A673 (cell line): ENCODE measurements around the gene RAB40A. TPM values are rescaled to one million over a fixed set of nuclear protein-coding genes. Genes with fewer than 3 reads are reported as not detected.
"Not testable (repeated sequence)": the region's sequence is repeated elsewhere in the genome, so short reads cannot be mapped to it uniquely, and the experiment has no call there.

ENCODE experiments used
- BruUV-seq: library from RNA; stranded (reverse); fragments of 400-500 nt; replicated peaks from 2 replicates; lab custom pipeline; 2021; lab: Mats Ljungman, UMichigan
- CTCF ChIA-PET: fragments of 300-600 bp; sonication (Branson Sonifier 250); formaldehyde crosslinking; loops from one replicate; lab custom pipeline; 2022; ENCODE audit warnings: antibody characterized with exemption; lab: Charles Lee
- POLR2A ChIA-PET: fragments of 300-600 bp; sonication (Branson Sonifier 250); formaldehyde crosslinking; loops from one replicate; lab custom pipeline; 2022; ENCODE audit warnings: antibody characterized with exemption; ENCODE audit not compliant: low non-redundant PET; lab: Charles Lee
- DNase-seq: peaks from one replicate; pipeline ENCODE4 v3.0.0-alpha.2; 2015; ENCODE audit warnings: low spot score
- H3K27ac ChIP-seq: fragments of 200-600 bp; sonication (generic); 2 replicates; pipeline ENCODE4 v1.5.1; 2016; ENCODE audit warnings: mixed run types, low read depth, mild to moderate bottlenecking, mixed read lengths, antibody characterized with exemption, low read length; ENCODE audit not compliant: poor library complexity, severe bottlenecking
- H3K27me3 ChIP-seq: fragments of 200-600 bp; sonication (generic); replicated peaks from 2 replicates; pipeline ENCODE4 v1.6.1; 2017; ENCODE audit warnings: mixed run types, low read depth, mild to moderate bottlenecking, mixed read lengths, antibody characterized with exemption, low read length; ENCODE audit not compliant: insufficient read depth, poor library complexity
- H3K36me3 ChIP-seq: fragments of 200-600 bp; sonication (generic); 2 replicates; pipeline ENCODE4 v1.6.1; 2016; ENCODE audit warnings: mixed run types, mild to moderate bottlenecking, mixed read lengths, antibody characterized with exemption, low read length; ENCODE audit not compliant: insufficient read depth, poor library complexity, severe bottlenecking
- H3K4me1 ChIP-seq: fragments of 200-600 bp; sonication (generic); 2 replicates; pipeline ENCODE4 v1.6.1; 2017; ENCODE audit warnings: mixed run types, mild to moderate bottlenecking, mixed read lengths, antibody characterized with exemption, low read length; ENCODE audit not compliant: insufficient read depth, poor library complexity, severe bottlenecking
- H3K4me3 ChIP-seq: fragments of 200-600 bp; sonication (generic); 2 replicates; pipeline ENCODE4 v1.5.1; 2016; ENCODE audit warnings: low read depth, mixed run types, mild to moderate bottlenecking, mixed read lengths, low read length; ENCODE audit not compliant: poor library complexity, severe bottlenecking
- H3K9me3 ChIP-seq: fragments of 200-600 bp; sonication (generic); 2 replicates; pipeline ENCODE4 v1.6.1; 2016; ENCODE audit warnings: mixed run types, low read depth, mild to moderate bottlenecking, mixed read lengths, antibody characterized with exemption, low read length; ENCODE audit not compliant: poor library complexity, severe bottlenecking
- EZH2 ChIP-seq: fragments of 200-600 bp; sonication (generic); IDR thresholded peaks from 2 replicates; pipeline ENCODE4 v1.6.1; 2017; ENCODE audit warnings: borderline replicate concordance, low read depth, mild to moderate bottlenecking, mixed read lengths, antibody characterized with exemption, low read length; ENCODE audit not compliant: poor library complexity, severe bottlenecking
- intact Hi-C: fragments of 100-400 bp; cut with micrococcal nuclease; formaldehyde crosslinking; loops from one replicate; pipeline ENCODE4 v1.10.0; 2022; ENCODE audit not compliant: unreplicated experiment
- total RNA-seq: library from RNA; stranded (reverse); gene quantifications from 2 replicates; pipeline ENCODE4 v1.2.3, GENCODE V29; 2021
- TF ChIP-seq, protein P1 (sequence below): fragments of 300-800, 200-600 bp; sonication (generic); conservative IDR thresholded peaks from 2 replicates; pipeline ENCODE4 v1.5.1; 2017; ENCODE audit warnings: low read depth, mild to moderate bottlenecking, antibody characterized with exemption, low read length, moderate library complexity, mixed read lengths

Gene RAB40A
- total RNA-seq, 1 experiment from 2014 or later: not detected

DNA sequence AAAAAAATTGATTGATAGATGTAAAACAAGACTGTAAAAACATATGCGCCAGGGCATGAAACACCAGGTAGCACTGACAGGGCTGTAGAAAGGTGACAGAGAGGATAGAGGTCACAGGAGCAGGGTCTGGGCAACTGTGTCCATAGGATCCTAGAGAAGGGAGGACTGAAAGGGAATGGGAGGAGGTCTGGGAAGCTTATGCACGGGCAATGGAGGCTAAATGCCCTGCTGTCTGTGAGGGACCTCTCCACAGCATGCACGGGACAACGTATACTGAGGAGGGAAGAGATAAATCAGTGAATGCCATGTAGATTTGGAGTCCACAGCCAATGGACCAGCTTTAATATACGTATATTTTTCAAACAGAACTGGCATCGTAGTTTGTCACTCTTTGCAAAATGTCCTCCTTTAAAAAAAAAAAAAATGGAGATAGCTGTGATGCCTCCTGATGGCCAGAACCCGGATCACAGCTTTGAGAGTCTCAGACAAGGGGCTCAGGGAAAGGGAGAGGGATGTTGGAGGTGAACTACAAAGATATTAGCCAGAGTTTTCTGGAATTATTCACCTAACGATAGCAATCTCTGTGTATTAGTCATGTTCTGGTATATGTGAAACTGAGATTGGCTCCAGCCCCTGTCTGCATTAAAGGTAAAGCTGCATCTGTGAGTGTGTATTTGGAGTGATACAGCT lies 16.0 kb downstream of the RAB40A start:
- H3K27ac ChIP-seq: no peak overlapping the region
- intact Hi-C loops: no loop called here
- TF ChIP-seq, protein P1, sequence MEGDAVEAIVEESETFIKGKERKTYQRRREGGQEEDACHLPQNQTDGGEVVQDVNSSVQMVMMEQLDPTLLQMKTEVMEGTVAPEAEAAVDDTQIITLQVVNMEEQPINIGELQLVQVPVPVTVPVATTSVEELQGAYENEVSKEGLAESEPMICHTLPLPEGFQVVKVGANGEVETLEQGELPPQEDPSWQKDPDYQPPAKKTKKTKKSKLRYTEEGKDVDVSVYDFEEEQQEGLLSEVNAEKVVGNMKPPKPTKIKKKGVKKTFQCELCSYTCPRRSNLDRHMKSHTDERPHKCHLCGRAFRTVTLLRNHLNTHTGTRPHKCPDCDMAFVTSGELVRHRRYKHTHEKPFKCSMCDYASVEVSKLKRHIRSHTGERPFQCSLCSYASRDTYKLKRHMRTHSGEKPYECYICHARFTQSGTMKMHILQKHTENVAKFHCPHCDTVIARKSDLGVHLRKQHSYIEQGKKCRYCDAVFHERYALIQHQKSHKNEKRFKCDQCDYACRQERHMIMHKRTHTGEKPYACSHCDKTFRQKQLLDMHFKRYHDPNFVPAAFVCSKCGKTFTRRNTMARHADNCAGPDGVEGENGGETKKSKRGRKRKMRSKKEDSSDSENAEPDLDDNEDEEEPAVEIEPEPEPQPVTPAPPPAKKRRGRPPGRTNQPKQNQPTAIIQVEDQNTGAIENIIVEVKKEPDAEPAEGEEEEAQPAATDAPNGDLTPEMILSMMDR: no peak
- TF ChIP-seq EZH2: no peak
- no peak overlapping the region for H3K4me3 ChIP-seq
- no TSS peak for BruUV-seq
- no peaks in the 10 kb centered on the region for H3K36me3 ChIP-seq
- ChIA-PET CTCF (interaction anchor here (0.6 kb wide), 2 partner anchors 14 to 663 kb away, joined by 3 to 5 read pairs; partner anchors contain the start of gene FAM199X), POLR2A (interaction anchor here (0.7 kb wide), 1 partner anchor 235 kb away, joined by 3 read pairs; no protein-coding TSS in a partner anchor)
- H3K4me1 ChIP-seq: no peaks in the 10 kb centered on the region
- DNase-seq: no peak
- H3K27me3 ChIP-seq: no peaks in the 10 kb centered on the region
- no peaks in the 10 kb centered on the region for H3K9me3 ChIP-seq

DNA sequence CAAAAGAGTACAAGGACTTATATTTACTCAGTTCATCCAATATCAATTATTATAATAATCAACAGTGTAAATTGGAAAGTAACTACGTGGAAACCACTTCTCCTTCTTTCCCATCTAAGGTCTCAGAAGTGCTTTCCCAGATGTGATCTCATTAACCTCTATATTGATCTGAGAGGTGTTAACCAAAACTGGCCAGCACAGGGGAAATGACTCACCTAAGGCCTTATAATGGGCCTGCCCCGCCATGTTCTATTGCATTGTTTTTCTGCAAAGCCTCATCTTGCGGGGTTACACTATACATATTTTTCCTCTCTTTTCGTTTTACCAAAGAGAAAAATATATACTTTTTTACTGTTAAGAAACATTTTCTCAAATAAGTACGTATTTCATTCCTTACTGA lies 20.5 kb downstream of the RAB40A start:
- BruUV-seq: no TSS peak
- Histone ChIP-seq H3K4me3 (no peak overlapping the region), H3K4me1 (no peaks in the 10 kb centered on the region), H3K27ac (no peak overlapping the region), H3K27me3 (no peaks in the 10 kb centered on the region), H3K9me3 (no peaks in the 10 kb centered on the region), H3K36me3 (no peaks in the 10 kb centered on the region)
- ChIA-PET CTCF (no interaction called here), POLR2A (no interaction called here)
- intact Hi-C loops: no loop called here
- no peak for TF ChIP-seq EZH2
- TF ChIP-seq, protein P1: no peak
- DNase-seq: no peak

DNA sequence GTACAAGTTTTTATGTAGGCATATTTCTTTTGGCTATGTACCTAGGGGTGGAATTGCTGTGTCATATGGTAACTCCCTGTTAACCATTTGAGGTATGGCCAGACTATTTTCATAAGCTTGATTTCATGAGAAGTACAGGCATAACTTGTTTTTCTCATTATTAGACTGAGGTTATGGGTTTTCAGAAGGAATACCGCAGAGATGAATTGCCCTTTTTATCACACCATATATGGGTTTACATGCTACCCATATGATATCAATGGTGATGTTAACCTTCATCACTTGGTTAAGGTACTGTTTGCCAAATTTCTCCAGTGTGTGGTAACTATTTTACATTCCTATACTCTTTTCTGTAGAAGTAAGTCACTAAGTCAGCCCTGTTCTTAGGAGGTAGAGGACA lies 23.5 kb downstream of the RAB40A start:
- DNase-seq: no peak
- H3K4me1 ChIP-seq: no peaks in the 10 kb centered on the region
- ChIA-PET CTCF (no interaction called here), POLR2A (no interaction called here)
- TF ChIP-seq, protein P1: no peak
- TF ChIP-seq EZH2: no peak
- H3K36me3 ChIP-seq: no peaks in the 10 kb centered on the region
- intact Hi-C loops: no loop called here
- no TSS peak for BruUV-seq
- no peak overlapping the region for H3K27ac ChIP-seq
- no peaks in the 10 kb centered on the region for H3K27me3 ChIP-seq
- no peak overlapping the region for H3K4me3 ChIP-seq
- no peaks in the 10 kb centered on the region for H3K9me3 ChIP-seq

DNA sequence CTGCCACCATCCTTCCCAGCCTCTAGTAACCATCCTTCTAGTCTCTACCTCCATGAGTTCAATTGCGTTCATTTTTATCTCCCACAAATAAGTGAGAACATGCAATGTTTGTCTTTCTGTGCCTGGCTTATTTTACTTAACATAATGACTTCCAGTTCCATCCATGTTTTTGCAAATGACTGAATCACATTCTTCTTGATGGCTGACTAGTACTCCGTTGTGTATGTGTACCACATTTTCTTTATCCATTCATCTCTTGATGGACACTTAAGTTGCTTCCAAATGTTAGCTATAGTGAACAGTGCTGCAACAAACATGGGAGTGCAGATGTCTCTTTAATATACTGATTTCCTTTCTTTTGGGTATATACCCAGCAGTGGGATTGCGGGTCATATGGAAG lies 25.7 kb downstream of the RAB40A start:
- POLR2A ChIA-PET, H3K27ac ChIP-seq, H3K9me3 ChIP-seq, H3K27me3 ChIP-seq, H3K4me1 ChIP-seq, intact Hi-C loops, H3K36me3 ChIP-seq, CTCF ChIA-PET, BruUV-seq, DNase-seq, H3K4me3 ChIP-seq: not testable (repeated sequence)
